ENCODE measurements around the gene OPN4. TPM values are rescaled to one million over a fixed set of nuclear protein-coding genes. Genes with fewer than 3 reads are reported as not detected.

The OPN4 gene
- total and polyA plus RNA-seq, 3 donors from 2014 or later = 0.19 TPM; not detected in 2

GRCh38 chr10:86698207-86698940, 44.0 kb downstream of the OPN4 start:
- Histone ChIP-seq H3K27ac (no peak overlapping the region), H3K4me1 (no peaks in the 10 kb centered on the region), H3K9me3 (no peaks in the 10 kb centered on the region), H3K27me3 (no peaks in the 10 kb centered on the region), H3K4me3 (no peak overlapping the region), H3K36me3 (ENCODE audit: low read depth, missing control alignments) (no peaks in the 10 kb centered on the region)
- intact Hi-C loops (cut with DNase I; ENCODE audit: low total_unique reads) = loop anchor here (10.0 kb wide), 1 partner anchor 206 kb away; no protein-coding TSS in a partner anchor
- TF ChIP-seq CTCF (IDR thresholded peaks at IDR 0.05) (no peak), POLR2A (IDR thresholded peaks at IDR 0.05) (no peak)
- no peak for DNase-seq
- WGBS, 2 donors = 77 to 91% methylated on average over 7 to 9 of the region's 9 CpGs

- Histone ChIP-seq H3K9me3 (no peaks in the 10 kb centered on the region), H3K27ac (no peak overlapping the region), H3K4me1 (no peaks in the 10 kb centered on the region), H3K4me3 (no peak overlapping the region), H3K36me3 (ENCODE audit: low read depth, missing control alignments) (no peaks in the 10 kb centered on the region), H3K27me3 (no peaks in the 10 kb centered on the region)
- intact Hi-C loops (cut with DNase I; ENCODE audit: low total_unique reads) = loop anchor here (10.0 kb wide), 1 partner anchor 206 kb away; no protein-coding TSS in a partner anchor
- TF ChIP-seq CTCF (IDR thresholded peaks at IDR 0.05) (no peak), POLR2A (IDR thresholded peaks at IDR 0.05) (no peak)
- DNase-seq = no peak
- WGBS, 2 donors = 91 to 93% methylated on average over 7 of the region's 7 CpGs
Observed at GRCh38 chr10:86699125-86699524, 44.8 kb downstream of the OPN4 start.

GRCh38 chr10:86699541-86699940, 45.2 kb downstream of the OPN4 start:
- WGBS, 2 donors = 100% methylated on average over 8 of the region's 8 CpGs
- DNase-seq = no peak
- intact Hi-C loops (cut with DNase I; ENCODE audit: low total_unique reads) = loop anchor here (10.0 kb wide), 1 partner anchor 205 kb away; no protein-coding TSS in a partner anchor
- no peak for TF ChIP-seq CTCF (IDR thresholded peaks at IDR 0.05)
- no peak for TF ChIP-seq POLR2A (IDR thresholded peaks at IDR 0.05)
- Histone ChIP-seq H3K4me1 (no peaks in the 10 kb centered on the region), H3K27ac (no peak overlapping the region), H3K27me3 (no peaks in the 10 kb centered on the region), H3K36me3 (ENCODE audit: low read depth, missing control alignments) (no peaks in the 10 kb centered on the region), H3K4me3 (no peak overlapping the region), H3K9me3 (no peaks in the 10 kb centered on the region)

- no peak for DNase-seq
- H3K36me3 ChIP-seq (ENCODE audit: low read depth, missing control alignments) = no peaks in the 10 kb centered on the region
- H3K4me1 ChIP-seq = no peaks in the 10 kb centered on the region
- TF ChIP-seq POLR2A (IDR thresholded peaks at IDR 0.05) (no peak), CTCF (IDR thresholded peaks at IDR 0.05) (no peak)
- 86 to 91% methylated on average over 8 to 9 of the region's 9 CpGs for WGBS, 2 donors
- H3K9me3 ChIP-seq = no peaks in the 10 kb centered on the region
- no peak overlapping the region for H3K27ac ChIP-seq
- H3K4me3 ChIP-seq = no peak overlapping the region
- H3K27me3 ChIP-seq = no peaks in the 10 kb centered on the region
- intact Hi-C loops (cut with DNase I; ENCODE audit: low total_unique reads) = loop anchor here (10.0 kb wide), 1 partner anchor 205 kb away; no protein-coding TSS in a partner anchor
Observed at GRCh38 chr10:86699991-86700840, 45.9 kb downstream of the OPN4 start.

All from testis (tissue), 3 donors.